ENCODE data around the gene ARHGDIB.

Gene ARHGDIB

GRCh38 chr12:14893506-14894250, 67.7 kb downstream of the ARHGDIB start:
- no peak for DNase-seq (ENCODE audit: low spot score)

GRCh38 chr12:14892726-14893505, 68.5 kb downstream of the ARHGDIB start:
- no peak for DNase-seq (ENCODE audit: low spot score)
